ENCODE measurements around the gene MSANTD4. TPM values are rescaled to one million over a fixed set of nuclear protein-coding genes. Genes with fewer than 3 reads are reported as not detected.
"Not testable (repeated sequence)": the region's sequence is repeated elsewhere in the genome, so short reads cannot be mapped to it uniquely, and the experiment has no call there.

The MSANTD4 gene
- polyA plus RNA-seq (2013, experiment 1 of 4), result 26.1 TPM
- polyA plus RNA-seq (2013, experiment 2 of 4), result 27.0 TPM
- polyA plus RNA-seq (2013, experiment 3 of 4), result 22.6 TPM
- polyA plus RNA-seq (2013, experiment 4 of 4), result 24.0 TPM

GRCh38 chr11:106021967-106022794 is at the start of gene MSANTD4:
Gene MSANTD4, minus strand, starts transcription at chr11:106022240. Its CDS starts 11,323 bp downstream, at chr11:106010917.
- H3K27ac ChIP-seq (ENCODE audit: insufficient read depth, low read depth, low read length, poor library complexity, severe bottlenecking), result no peak within 1 kb of the TSS

GRCh38 chr11:106070606-106071005 is 48.6 kb upstream of the MSANTD4 start:
- no peaks in the 10 kb centered on the region for H3K36me3 ChIP-seq (ENCODE audit: control insufficient read depth, insufficient read depth, low read length)
- no peaks in the 10 kb centered on the region for H3K4me1 ChIP-seq (ENCODE audit: control insufficient read depth, insufficient read depth, low read length)

More at GRCh38 chr11:106021967-106022794, at the start of gene MSANTD4:
- no peaks in the 10 kb centered on the region for H3K36me3 ChIP-seq (ENCODE audit: control insufficient read depth, insufficient read depth, low read length)
- peak within 1 kb of the TSS; percentile 75 for H3K4me3 ChIP-seq (ENCODE audit: insufficient read depth, low read depth, low read length)
- no peaks in the 10 kb centered on the region for H3K9me3 ChIP-seq (ENCODE audit: control insufficient read depth, low read length)
- no peaks in the 10 kb centered on the region for H3K27me3 ChIP-seq (ENCODE audit: control insufficient read depth, insufficient read depth, low read length, poor library complexity, severe bottlenecking)
- peaks cover 5% of the 10 kb centered on the region for H3K4me1 ChIP-seq (ENCODE audit: control insufficient read depth, insufficient read depth, low read length)
- 1% methylated on average over 48 of the region's 48 CpGs for WGBS, 2 experiments

GRCh38 chr11:106063009-106063408 is 41.0 kb upstream of the MSANTD4 start:
- Histone ChIP-seq H3K27ac (ENCODE audit: insufficient read depth, low read depth, low read length, poor library complexity, severe bottlenecking) (no peak overlapping the region), H3K27me3 (ENCODE audit: control insufficient read depth, insufficient read depth, low read length, poor library complexity, severe bottlenecking) (no peaks in the 10 kb centered on the region), H3K4me1 (ENCODE audit: control insufficient read depth, insufficient read depth, low read length) (no peaks in the 10 kb centered on the region), H3K9me3 (ENCODE audit: control insufficient read depth, low read length) (no peaks in the 10 kb centered on the region), H3K36me3 (ENCODE audit: control insufficient read depth, insufficient read depth, low read length) (no peaks in the 10 kb centered on the region), H3K4me3 (ENCODE audit: insufficient read depth, low read depth, low read length) (no peak overlapping the region)

More at GRCh38 chr11:106070606-106071005, 48.6 kb upstream of the MSANTD4 start:
- Histone ChIP-seq H3K27me3 (ENCODE audit: control insufficient read depth, insufficient read depth, low read length, poor library complexity, severe bottlenecking) (no peaks in the 10 kb centered on the region), H3K9me3 (ENCODE audit: control insufficient read depth, low read length) (no peaks in the 10 kb centered on the region), H3K4me3 (ENCODE audit: insufficient read depth, low read depth, low read length) (no peak overlapping the region), H3K27ac (ENCODE audit: insufficient read depth, low read depth, low read length, poor library complexity, severe bottlenecking) (no peak overlapping the region)
- WGBS, 2 experiments, result 89 to 100% methylated on average over 2 to 3 of the region's 3 CpGs

- Histone ChIP-seq H3K4me3 (ENCODE audit: insufficient read depth, low read depth, low read length) (no peak overlapping the region), H3K36me3 (ENCODE audit: control insufficient read depth, insufficient read depth, low read length) (no peaks in the 10 kb centered on the region), H3K4me1 (ENCODE audit: control insufficient read depth, insufficient read depth, low read length) (no peaks in the 10 kb centered on the region), H3K9me3 (ENCODE audit: control insufficient read depth, low read length) (no peaks in the 10 kb centered on the region), H3K27me3 (ENCODE audit: control insufficient read depth, insufficient read depth, low read length, poor library complexity, severe bottlenecking) (no peaks in the 10 kb centered on the region), H3K27ac (ENCODE audit: insufficient read depth, low read depth, low read length, poor library complexity, severe bottlenecking) (no peak overlapping the region)
- 92 to 98% methylated on average over 1 of the region's 1 CpG for WGBS, 2 experiments
Measured at GRCh38 chr11:106061954-106062949, 40.2 kb upstream of the MSANTD4 start.

GRCh38 chr11:106061249-106061784 is 39.3 kb upstream of the MSANTD4 start:
- no peak overlapping the region for H3K27ac ChIP-seq (ENCODE audit: insufficient read depth, low read depth, low read length, poor library complexity, severe bottlenecking)
- no peaks in the 10 kb centered on the region for H3K9me3 ChIP-seq (ENCODE audit: control insufficient read depth, low read length)
- no peak overlapping the region for H3K4me3 ChIP-seq (ENCODE audit: insufficient read depth, low read depth, low read length)
- H3K4me1 ChIP-seq (ENCODE audit: control insufficient read depth, insufficient read depth, low read length), result no peaks in the 10 kb centered on the region
- H3K27me3 ChIP-seq (ENCODE audit: control insufficient read depth, insufficient read depth, low read length, poor library complexity, severe bottlenecking), result no peaks in the 10 kb centered on the region
- H3K36me3 ChIP-seq (ENCODE audit: control insufficient read depth, insufficient read depth, low read length), result no peaks in the 10 kb centered on the region

- Histone ChIP-seq H3K4me3 (ENCODE audit: insufficient read depth, low read depth, low read length) (no peak overlapping the region), H3K27ac (ENCODE audit: insufficient read depth, low read depth, low read length, poor library complexity, severe bottlenecking) (no peak overlapping the region), H3K4me1 (ENCODE audit: control insufficient read depth, insufficient read depth, low read length) (no peaks in the 10 kb centered on the region), H3K27me3 (ENCODE audit: control insufficient read depth, insufficient read depth, low read length, poor library complexity, severe bottlenecking) (no peaks in the 10 kb centered on the region), H3K36me3 (ENCODE audit: control insufficient read depth, insufficient read depth, low read length) (no peaks in the 10 kb centered on the region), H3K9me3 (ENCODE audit: control insufficient read depth, low read length) (no peaks in the 10 kb centered on the region)
- WGBS, 2 experiments, result 91% methylated on average over 1 of the region's 1 CpG; no CpG with 5 or more reads in 1 of the 2 experiments
Measured at GRCh38 chr11:106059617-106060016, 37.6 kb upstream of the MSANTD4 start.

GRCh38 chr11:106058377-106058776 is 36.3 kb upstream of the MSANTD4 start:
- H3K27me3 ChIP-seq (ENCODE audit: control insufficient read depth, insufficient read depth, low read length, poor library complexity, severe bottlenecking); H3K4me1 ChIP-seq (ENCODE audit: control insufficient read depth, insufficient read depth, low read length); H3K9me3 ChIP-seq (ENCODE audit: control insufficient read depth, low read length); H3K36me3 ChIP-seq (ENCODE audit: control insufficient read depth, insufficient read depth, low read length); H3K27ac ChIP-seq (ENCODE audit: insufficient read depth, low read depth, low read length, poor library complexity, severe bottlenecking); H3K4me3 ChIP-seq (ENCODE audit: insufficient read depth, low read depth, low read length): not testable (repeated sequence)
- 93 to 94% methylated on average over 14 of the region's 14 CpGs for WGBS, 2 experiments

- Histone ChIP-seq H3K9me3 (ENCODE audit: control insufficient read depth, low read length) (no peaks in the 10 kb centered on the region), H3K4me1 (ENCODE audit: control insufficient read depth, insufficient read depth, low read length) (no peaks in the 10 kb centered on the region), H3K36me3 (ENCODE audit: control insufficient read depth, insufficient read depth, low read length) (no peaks in the 10 kb centered on the region), H3K27me3 (ENCODE audit: control insufficient read depth, insufficient read depth, low read length, poor library complexity, severe bottlenecking) (no peaks in the 10 kb centered on the region), H3K4me3 (ENCODE audit: insufficient read depth, low read depth, low read length) (no peak overlapping the region), H3K27ac (ENCODE audit: insufficient read depth, low read depth, low read length, poor library complexity, severe bottlenecking) (no peak overlapping the region)
- WGBS, 2 experiments, result 75 to 100% methylated on average over 1 of the region's 2 CpGs
Measured at GRCh38 chr11:106051103-106051502, 29.1 kb upstream of the MSANTD4 start.

GRCh38 chr11:106049727-106050476 is 27.9 kb upstream of the MSANTD4 start:
- H3K27ac ChIP-seq (ENCODE audit: insufficient read depth, low read depth, low read length, poor library complexity, severe bottlenecking), result no peak overlapping the region
- WGBS, 2 experiments, result 84 to 91% methylated on average over 3 to 5 of the region's 5 CpGs
- no peaks in the 10 kb centered on the region for H3K27me3 ChIP-seq (ENCODE audit: control insufficient read depth, insufficient read depth, low read length, poor library complexity, severe bottlenecking)
- H3K36me3 ChIP-seq (ENCODE audit: control insufficient read depth, insufficient read depth, low read length), result no peaks in the 10 kb centered on the region
- H3K9me3 ChIP-seq (ENCODE audit: control insufficient read depth, low read length), result no peaks in the 10 kb centered on the region
- no peaks in the 10 kb centered on the region for H3K4me1 ChIP-seq (ENCODE audit: control insufficient read depth, insufficient read depth, low read length)
- H3K4me3 ChIP-seq (ENCODE audit: insufficient read depth, low read depth, low read length), result no peak overlapping the region
